ENCODE data around the gene WIPI1.
A peak's percentile ranks its signal among the peaks of the same experiment; 100 is the strongest.
"Not testable (repeated sequence)": the region's sequence is repeated elsewhere in the genome, so short reads cannot be mapped to it uniquely, and the experiment has no call there.

WIPI1 gene

GRCh38 chr17:68437979-68438822, 19.1 kb downstream of the WIPI1 start:
- DNase-seq (ENCODE audit: low read depth): peak; percentile 31

GRCh38 chr17:68435876-68436842, 21.1 kb downstream of the WIPI1 start:
- DNase-seq (ENCODE audit: low read depth): peak; percentile 84

GRCh38 chr17:68435361-68435760, 21.9 kb downstream of the WIPI1 start:
- DNase-seq (ENCODE audit: low read depth): no peak

- DNase-seq (ENCODE audit: low read depth): no peak
Measured at GRCh38 chr17:68433911-68434508, 23.3 kb downstream of the WIPI1 start.

GRCh38 chr17:68433211-68433610, 24.1 kb downstream of the WIPI1 start:
- DNase-seq (ENCODE audit: low read depth): no peak

GRCh38 chr17:68432086-68432864, 25.0 kb downstream of the WIPI1 start:
- no peak for DNase-seq (ENCODE audit: low read depth)

- DNase-seq (ENCODE audit: low read depth): peak; percentile 25
Measured at GRCh38 chr17:68431661-68432071, 25.6 kb downstream of the WIPI1 start.

GRCh38 chr17:68431045-68431608, 26.2 kb downstream of the WIPI1 start:
- no peak for DNase-seq (ENCODE audit: low read depth)

- DNase-seq (ENCODE audit: low read depth): no peak
Measured at GRCh38 chr17:68429881-68430280, 27.4 kb downstream of the WIPI1 start.

GRCh38 chr17:68428498-68429172, 28.7 kb downstream of the WIPI1 start:
- DNase-seq (ENCODE audit: low read depth): no peak

- DNase-seq (ENCODE audit: low read depth): no peak
Measured at GRCh38 chr17:68427575-68427974, 29.7 kb downstream of the WIPI1 start.

GRCh38 chr17:68425979-68426378, 31.3 kb downstream of the WIPI1 start:
- DNase-seq (ENCODE audit: low read depth): no peak

- no peak for DNase-seq (ENCODE audit: low read depth)
Measured at GRCh38 chr17:68424861-68425260, 32.4 kb downstream of the WIPI1 start.

- no peak for DNase-seq (ENCODE audit: low read depth)
Measured at GRCh38 chr17:68424203-68424602, 33.1 kb downstream of the WIPI1 start.

- no peak for DNase-seq (ENCODE audit: low read depth)
Measured at GRCh38 chr17:68423251-68423650, 34.0 kb downstream of the WIPI1 start.

GRCh38 chr17:68422821-68423220, 34.5 kb downstream of the WIPI1 start:
- DNase-seq (ENCODE audit: low read depth): peak; percentile 4

GRCh38 chr17:68421486-68421885, 35.8 kb downstream of the WIPI1 start:
- no peak for DNase-seq (ENCODE audit: low read depth)

- DNase-seq (ENCODE audit: low read depth): no peak
Measured at GRCh38 chr17:68420065-68420464, 37.2 kb downstream of the WIPI1 start.

- DNase-seq (ENCODE audit: low read depth): peak; percentile 80
Measured at GRCh38 chr17:68418876-68419275, 38.4 kb downstream of the WIPI1 start.

GRCh38 chr17:68417317-68417716, 40.0 kb downstream of the WIPI1 start:
- DNase-seq (ENCODE audit: low read depth): no peak

GRCh38 chr17:68414901-68415300, 42.4 kb downstream of the WIPI1 start:
- not testable (repeated sequence) for DNase-seq (ENCODE audit: low read depth)
